Left ventricle myocardium superior (tissue), 1 donor: Measurements from ENCODE around the gene IQCC. TPM values are rescaled to one million over a fixed set of nuclear protein-coding genes. Genes with fewer than 3 reads are reported as not detected.
A peak's percentile ranks its signal among the peaks of the same experiment; 100 is the strongest.

Experiments used
- ATAC-seq: fragments of 200-7000 bp; cut with Tn5 transposase; one replicate; pipeline ENCODE4 v1.9.1; 2020; ENCODE audit warnings: mild to moderate bottlenecking, moderate library complexity
- DNase-seq: peaks from one replicate; pipeline ENCODE4 v3.0.0-alpha.2; 2020
- intact Hi-C: fragments of 100-400 bp; cut with micrococcal nuclease; formaldehyde crosslinking; loops from one replicate; pipeline ENCODE4 v1.11.0; 2022
- total RNA-seq: library from RNA; stranded (reverse); fragmentation: NEBNext Ultra II Directional; extraction: Animal tissue kit (Norgen Biotek cat#: 25700); gene quantifications from one replicate; pipeline ENCODE4 v1.2.1, GENCODE V29; 2021
- donor health status: DM: no; HTN: yes; CAD: no; lungs with severe emphysema.

The IQCC gene
- total RNA-seq, 1 donor from 2014 or later = 0.92 TPM

- DNase-seq (no peak), ATAC-seq (no peak)
- intact Hi-C loops = no loop called here
Observed at GRCh38 chr1:32192220-32192948, 13.1 kb upstream of the IQCC start.

DNA sequence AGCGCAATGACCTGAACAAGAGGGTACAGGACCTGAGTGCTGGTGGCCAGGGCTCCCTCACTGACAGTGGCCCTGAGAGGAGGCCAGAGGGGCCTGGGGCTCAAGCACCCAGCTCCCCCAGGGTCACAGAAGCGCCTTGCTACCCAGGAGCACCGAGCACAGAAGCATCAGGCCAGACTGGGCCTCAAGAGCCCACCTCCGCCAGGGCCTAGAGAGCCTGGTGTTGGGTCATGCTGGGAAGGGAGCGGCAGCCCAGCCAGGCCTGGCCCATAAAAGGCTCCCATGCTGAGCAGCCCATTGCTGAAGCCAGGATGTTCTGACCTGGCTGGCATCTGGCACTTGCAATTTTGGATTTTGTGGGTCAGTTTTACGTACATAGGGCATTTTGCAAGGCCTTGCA lies 10.5 kb upstream of the IQCC start:
- ATAC-seq (no peak), DNase-seq (no peak)
- intact Hi-C loops = no loop called here

- no peak for ATAC-seq
- intact Hi-C loops = no loop called here
- DNase-seq = no peak
Observed at GRCh38 chr1:32195531-32195930, 9.9 kb upstream of the IQCC start.

DNA sequence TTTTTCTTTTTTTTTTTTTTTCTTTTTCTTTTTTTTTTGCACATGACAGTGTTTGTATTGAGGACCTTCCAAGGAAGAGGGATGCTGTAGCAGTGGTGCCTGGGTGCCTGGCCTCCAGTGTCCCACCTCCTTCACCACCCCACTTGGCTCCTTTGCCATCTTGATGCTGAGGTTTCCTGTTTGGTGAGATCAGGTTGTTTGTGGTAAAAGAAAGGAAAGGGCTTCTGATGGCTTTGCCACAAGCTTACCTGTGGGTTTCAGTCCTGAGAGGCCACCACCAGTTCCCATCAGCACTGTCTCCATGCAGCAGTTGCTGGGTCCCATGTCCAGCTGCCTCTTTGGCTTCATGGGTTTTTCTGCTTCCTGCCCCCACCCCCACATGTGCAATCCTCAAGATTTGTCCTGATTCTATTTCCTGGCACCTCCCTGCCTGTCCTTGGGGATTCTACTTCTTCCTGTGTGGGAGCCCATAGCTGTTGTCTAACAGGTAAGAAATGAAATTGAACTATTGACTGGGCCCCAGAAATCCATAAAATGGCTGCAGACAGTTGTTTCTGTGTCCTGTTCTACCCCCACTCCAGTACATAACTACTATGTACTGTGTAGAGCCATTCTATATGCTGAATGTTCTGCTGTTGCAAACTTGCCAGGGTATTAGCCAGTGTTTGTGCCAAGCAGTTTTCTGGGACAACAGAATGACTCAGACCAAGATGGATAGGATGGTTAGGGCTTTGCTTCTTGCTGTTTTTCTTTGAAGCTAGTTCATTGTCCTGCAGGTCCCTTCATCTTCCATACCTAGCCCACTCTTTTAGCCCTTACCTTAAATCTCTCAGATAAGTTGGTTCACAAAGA lies 9.3 kb upstream of the IQCC start:
- intact Hi-C loops = no loop called here
- ATAC-seq = no peak
- DNase-seq = no peak

GRCh38 chr1:32197074-32197473 lies 8.4 kb upstream of the IQCC start:
- intact Hi-C loops = no loop called here
- ATAC-seq (no peak), DNase-seq (no peak)

GRCh38 chr1:32197837-32198236 lies 7.6 kb upstream of the IQCC start:
- ATAC-seq (no peak), DNase-seq (no peak)
- intact Hi-C loops = no loop called here

DNA sequence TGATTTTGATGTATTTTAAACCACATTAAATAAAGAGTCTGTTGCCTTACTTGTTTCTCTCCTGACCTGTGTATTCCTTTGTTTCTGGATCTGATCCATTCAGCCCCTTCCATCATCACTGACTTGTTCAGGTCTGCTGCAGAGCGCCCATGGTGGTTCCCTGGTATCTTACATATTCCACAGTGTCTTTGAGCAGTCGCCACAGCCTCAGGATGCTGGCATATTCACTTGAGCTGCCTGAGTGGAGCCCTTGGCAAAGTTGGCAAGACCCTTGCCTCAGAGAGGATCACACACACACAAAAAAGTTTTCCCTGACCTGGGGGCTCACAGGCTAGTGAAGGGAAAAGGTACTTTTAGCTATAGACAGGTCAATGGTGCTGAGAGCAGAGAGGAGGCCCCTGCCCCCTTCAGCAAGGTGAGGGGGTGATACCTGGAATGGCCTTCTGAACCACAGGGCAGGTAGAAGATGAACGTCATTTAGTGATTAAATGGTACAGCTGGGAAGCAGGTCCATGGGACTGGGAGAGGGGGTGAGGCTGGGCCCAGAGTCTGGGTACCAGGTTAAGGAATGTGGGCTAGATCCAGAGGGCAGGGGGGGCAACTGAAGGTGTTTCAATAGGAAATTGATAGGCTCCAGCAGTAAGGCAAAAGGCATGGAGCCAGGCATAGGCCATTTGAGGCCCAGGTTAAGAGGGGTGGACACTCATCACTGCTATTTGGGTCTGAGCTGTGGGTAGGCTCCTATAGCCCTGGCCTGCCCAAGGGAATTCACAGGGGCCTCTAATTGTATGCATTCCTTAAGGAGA lies 7.0 kb upstream of the IQCC start:
- DNase-seq (no peak), ATAC-seq (no peak)
- intact Hi-C loops = no loop called here

DNA sequence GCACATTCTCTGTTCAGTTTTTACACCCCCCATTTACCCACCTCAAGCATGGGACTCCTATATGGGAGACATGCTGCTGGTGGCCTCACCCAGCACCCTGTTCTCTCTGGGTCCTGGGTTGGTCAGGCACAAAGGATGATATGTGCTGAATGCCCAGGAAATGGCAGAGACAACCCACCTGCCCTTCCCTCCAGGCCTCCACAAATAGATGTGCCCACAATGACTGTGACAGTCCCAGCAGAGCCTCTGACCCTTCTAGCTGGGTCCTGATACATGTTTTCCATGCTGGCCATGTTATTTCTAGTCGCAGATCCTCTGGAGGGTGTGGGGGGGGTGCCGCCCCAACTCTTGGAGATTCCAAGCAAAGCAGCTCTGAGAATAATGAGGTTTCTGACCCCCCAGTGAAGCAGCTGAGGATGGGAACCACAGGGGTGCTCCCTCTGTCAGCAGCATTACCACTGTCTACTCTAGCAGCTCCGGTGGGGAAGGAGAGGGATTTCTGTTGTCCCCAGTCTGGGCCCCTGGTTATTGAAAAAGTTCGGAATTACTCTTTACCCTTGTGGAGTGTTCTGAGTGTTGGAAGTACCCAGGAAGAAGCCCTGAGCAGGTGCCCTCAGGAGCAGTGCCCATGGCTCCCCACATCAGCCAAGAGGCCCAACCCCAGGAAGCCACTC lies 6.3 kb upstream of the IQCC start:
- intact Hi-C loops = no loop called here
- ATAC-seq (no peak), DNase-seq (no peak)

- ATAC-seq (peak; percentile 75), DNase-seq (peak; percentile 87)
- intact Hi-C loops = no loop called here
Observed at GRCh38 chr1:32199717-32200072, 5.8 kb upstream of the IQCC start.

GRCh38 chr1:32200226-32201010 lies 5.1 kb upstream of the IQCC start, which contains the start of gene CCDC28B:
Gene CCDC28B (plus strand): TSS chr1:32200595. CDS start chr1:32201936, 1,341 bp downstream.
- peak; percentile 80 for DNase-seq
- intact Hi-C loops = no loop called here
- ATAC-seq = peak; percentile 69

DNA sequence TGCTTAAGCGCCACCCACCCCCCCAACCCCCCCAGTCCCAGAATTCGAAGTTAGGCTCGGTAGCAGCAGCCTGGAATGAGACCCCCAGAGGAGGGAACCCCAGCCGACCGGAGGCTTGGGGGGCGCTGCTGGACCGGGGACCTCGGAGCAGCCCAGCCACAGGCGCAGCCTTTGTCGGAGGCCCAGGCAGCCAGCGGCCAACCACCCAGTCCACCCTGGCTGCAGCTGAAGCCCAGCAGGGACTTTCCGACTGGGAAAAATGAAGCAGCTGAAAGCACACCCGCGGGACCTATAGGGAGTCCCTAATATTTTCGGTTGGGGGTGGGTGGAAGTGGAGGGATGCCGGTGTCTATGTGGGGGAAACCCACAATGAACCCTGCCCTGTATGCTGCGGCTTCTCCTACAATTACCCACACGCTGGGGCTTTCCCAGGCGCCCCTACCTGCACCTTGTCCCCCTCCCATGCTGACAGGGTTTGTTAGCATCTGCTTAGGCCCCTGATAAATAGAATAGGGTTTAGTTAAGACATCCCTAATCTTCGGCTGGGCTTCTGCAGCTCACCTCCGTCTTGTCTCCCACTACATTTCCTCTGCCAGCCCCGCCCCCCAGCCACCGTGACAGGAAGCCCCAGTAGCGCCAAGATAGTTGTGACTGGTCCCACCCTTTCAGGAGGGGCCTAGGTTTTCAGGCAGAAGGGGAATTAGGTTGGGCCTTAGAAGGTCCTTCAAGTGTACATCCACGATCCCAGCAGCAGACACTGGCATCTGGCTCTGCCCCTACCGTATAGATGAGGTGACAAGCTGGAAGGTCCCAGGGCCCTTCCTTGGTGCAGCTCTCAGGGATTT lies 4.2 kb upstream of the IQCC start:
- peak; percentile 55 for ATAC-seq
- intact Hi-C loops = no loop called here
- DNase-seq = peak; percentile 80

- ATAC-seq = no peak
- DNase-seq = no peak
- intact Hi-C loops = no loop called here
Observed at GRCh38 chr1:32204943-32205361, 519 bp upstream of the IQCC start.

DNA sequence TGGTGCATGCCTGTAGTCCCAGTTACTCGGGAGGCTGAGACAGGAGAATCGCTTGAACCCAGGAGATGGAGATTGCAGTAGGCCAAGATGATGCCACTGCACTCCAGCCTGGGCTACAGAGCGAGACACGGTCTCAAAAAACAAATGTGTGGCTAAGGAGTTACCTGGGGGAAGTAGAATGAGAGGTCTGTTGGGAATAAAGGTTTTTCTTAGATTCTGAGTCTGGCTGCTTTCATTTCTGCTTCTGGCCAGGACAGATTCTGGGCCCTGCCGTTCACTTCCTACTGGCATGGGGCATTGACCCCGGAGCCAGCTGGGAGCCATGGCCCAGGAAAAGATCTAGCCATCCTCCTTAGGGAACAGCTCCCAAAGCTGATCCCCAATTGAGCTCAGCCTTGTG lies 3.0 kb downstream of the IQCC start:
- DNase-seq (no peak), ATAC-seq (no peak)
- intact Hi-C loops = no loop called here

DNA sequence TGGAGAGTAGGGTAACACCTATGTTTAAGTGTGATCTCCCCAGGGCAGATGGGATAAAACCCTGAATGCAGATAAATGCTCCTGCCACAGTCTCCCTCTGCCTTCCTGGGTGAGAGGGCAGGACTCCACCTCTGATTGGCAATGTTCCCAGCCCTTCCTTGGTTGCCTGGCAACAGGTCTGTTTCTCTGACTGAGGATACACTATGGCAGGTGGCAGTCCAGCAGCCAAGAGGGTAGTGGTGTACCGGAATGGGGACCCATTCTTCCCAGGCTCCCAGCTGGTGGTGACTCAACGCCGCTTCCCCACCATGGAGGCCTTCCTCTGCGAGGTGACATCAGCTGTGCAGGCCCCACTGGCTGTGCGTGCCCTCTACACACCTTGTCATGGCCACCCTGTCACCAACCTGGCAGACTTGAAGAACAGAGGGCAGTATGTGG lies 3.4 kb downstream of the IQCC start, which contains the start of gene DCDC2B:
Gene DCDC2B, plus strand, starts transcription at position 199 of the 438 bp plus-strand sequence. Its CDS starts 5 bp downstream, at position 204.
- DNase-seq = peak; percentile 44
- intact Hi-C loops = no loop called here
- ATAC-seq = peak; percentile 14

GRCh38 chr1:32215629-32216480 lies 10.4 kb downstream of the IQCC start:
- intact Hi-C loops = no loop called here
- DNase-seq = peak; percentile 61
- ATAC-seq = peak; percentile 75

DNA sequence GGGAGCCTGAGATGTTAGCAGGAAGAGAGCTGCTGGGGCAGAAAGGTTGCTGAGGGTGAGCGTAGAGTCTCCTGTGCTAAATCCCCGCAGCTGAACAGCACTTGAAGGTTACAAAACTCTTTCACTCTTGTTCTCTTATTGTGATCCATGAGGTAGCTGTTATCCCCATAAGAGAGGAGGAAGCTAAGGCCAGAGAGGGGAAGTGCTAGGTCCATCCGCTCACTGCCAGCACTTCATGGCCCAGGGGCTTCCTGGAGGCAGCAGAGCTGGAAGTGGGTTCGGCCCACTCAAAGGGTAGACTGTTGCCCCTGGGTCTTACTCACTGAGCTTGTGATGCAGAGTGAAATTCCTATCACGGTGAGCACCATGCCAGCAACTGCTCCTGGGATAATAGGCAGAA lies 11.1 kb downstream of the IQCC start:
- no peak for ATAC-seq
- no peak for DNase-seq
- intact Hi-C loops = no loop called here

GRCh38 chr1:32219022-32219421 lies 13.6 kb downstream of the IQCC start:
- intact Hi-C loops = no loop called here
- ATAC-seq (no peak), DNase-seq (no peak)
